Esophagus mucosa (tissue), 1 donor: ENCODE results near the gene HIVEP2. TPM values are rescaled to one million over a fixed set of nuclear protein-coding genes. Genes with fewer than 3 reads are reported as not detected.
A peak's percentile ranks its signal among the peaks of the same experiment; 100 is the strongest.

Source experiments
- ATAC-seq: fragments of 200-7000 bp; cut with Tn5 transposase; one replicate; pipeline ENCODE4 v1.9.1; 2020
- total RNA-seq: library from RNA; stranded (reverse); gene quantifications from one replicate; pipeline ENCODE4 v1.2.4, GENCODE V29; 2023
- donor health status: DM: yes; HTN: yes; CAD: no.

The HIVEP2 gene
- total RNA-seq, 1 donor from 2014 or later = 12.2 TPM

- no peak for ATAC-seq
Measured at GRCh38 chr6:142816031-142816430, 128.9 kb downstream of the HIVEP2 start.

DNA sequence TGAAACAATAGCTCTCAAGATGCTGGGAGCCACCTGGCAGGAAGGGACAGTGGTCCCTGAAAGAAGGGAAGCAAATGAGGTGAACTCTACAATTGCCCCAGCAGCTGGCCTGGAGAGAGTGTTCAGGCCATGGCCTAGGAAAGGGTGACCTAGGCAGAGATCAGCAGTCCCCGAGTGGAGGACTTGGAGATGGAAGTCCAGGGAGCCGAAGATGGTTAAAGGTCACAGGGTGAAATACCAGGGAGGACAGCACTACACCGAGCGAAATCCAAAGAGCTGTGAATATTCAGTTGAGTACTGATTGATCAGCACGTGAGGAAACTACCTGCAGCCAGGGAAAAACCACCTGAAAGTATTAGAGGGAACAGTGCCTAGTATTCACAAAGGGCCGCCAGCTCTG is 133.1 kb downstream of the HIVEP2 start:
- ATAC-seq = no peak

DNA sequence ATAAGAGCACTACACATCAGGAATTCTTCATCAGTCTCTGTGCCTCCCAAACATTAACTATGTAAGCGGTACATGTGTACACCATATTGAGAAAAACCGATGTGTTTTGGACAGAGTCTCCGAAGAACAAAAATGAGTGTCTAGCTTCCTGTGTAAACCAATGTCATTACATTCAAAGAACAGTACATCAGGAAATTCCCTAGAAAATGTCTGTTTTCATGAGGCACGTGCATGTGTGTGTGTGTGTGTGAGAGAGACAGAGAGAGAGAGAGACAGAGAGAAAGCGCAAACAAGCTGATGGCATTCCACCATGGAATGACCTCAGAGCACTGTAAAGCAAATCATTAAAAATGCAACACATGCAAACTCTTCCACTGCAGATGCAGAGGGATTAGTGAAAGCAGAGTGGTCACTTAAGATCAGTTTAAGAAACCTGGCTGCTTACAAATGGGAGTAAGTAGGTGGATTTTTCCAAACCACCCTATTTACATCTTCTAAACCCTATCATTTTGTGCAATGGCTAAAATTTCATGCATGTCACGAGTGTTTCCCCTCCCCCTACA is 133.9 kb downstream of the HIVEP2 start:
- ATAC-seq = no peak

- no peak for ATAC-seq
Measured at GRCh38 chr6:142809947-142810346, 135.0 kb downstream of the HIVEP2 start.

DNA sequence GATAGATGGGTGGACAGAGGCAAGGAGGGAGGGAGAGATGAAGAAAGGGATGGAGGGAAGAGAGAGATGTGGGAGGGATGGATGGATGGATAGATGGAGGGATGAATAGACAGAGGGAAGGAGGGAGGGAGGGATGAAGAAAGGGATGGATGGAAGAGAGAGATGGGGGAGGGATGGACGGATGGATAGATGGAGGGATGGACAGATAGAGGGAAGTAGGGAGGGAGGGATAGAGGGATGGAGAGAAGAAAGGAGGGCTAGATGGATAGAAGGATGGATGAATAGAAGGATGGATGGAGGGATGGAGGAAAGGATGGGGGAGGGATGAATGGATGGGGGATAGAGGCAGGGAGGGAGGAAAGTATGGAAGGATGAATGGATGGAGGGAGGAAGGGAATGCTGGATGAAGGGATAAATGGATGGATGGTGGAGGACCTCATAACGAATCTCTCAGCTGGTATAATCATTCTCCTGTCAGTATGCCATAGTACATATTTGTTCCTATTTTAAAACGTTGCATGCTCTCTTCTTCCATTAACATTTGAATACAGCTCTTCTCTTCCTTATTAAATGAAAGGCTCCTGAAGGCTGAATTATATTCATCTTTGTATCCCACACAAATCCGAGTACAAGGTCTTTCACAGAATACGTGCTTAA is 136.4 kb downstream of the HIVEP2 start:
- no peak for ATAC-seq

DNA sequence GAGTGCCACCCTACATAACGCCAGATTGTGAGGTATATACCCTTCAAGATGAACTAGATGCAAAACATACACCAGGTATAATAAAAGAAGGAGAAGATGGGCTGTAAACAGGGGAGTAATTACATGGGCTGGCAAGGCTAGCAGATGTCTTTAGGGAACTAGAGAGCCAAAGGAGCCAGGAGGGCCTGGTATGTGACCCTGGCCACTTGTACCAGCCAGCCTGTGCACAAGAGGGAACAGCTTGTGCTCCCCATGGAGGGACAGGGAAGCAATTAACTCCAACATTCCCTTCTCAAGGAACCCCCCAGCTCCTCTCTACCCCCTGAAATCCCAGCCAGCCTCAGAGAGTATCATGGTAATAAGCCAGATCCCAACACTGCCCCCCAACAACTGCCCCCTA is 139.9 kb downstream of the HIVEP2 start:
- ATAC-seq = no peak

DNA sequence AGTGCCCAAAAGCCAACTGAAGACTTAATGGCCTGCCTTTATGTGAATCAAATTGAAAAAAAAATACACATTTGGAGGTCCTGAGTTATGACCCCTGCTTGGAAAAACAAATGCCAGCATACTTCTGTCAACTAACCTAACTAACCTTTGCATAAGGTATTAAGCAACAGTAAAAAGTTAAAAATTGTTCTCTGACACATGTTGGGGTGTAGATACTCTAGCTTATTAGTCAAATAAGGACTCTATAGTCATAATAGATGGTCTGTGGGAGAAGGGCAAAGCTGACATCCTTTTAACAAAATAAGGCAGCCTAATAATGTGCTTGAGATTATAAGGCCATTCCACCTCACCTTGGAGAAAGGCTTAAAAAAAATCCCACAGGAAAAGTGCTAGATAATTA is 140.5 kb downstream of the HIVEP2 start:
- ATAC-seq = no peak

- ATAC-seq = no peak
Measured at GRCh38 chr6:142803495-142804058, 141.4 kb downstream of the HIVEP2 start.

- ATAC-seq = no peak
Measured at GRCh38 chr6:142803032-142803431, 141.9 kb downstream of the HIVEP2 start.

DNA sequence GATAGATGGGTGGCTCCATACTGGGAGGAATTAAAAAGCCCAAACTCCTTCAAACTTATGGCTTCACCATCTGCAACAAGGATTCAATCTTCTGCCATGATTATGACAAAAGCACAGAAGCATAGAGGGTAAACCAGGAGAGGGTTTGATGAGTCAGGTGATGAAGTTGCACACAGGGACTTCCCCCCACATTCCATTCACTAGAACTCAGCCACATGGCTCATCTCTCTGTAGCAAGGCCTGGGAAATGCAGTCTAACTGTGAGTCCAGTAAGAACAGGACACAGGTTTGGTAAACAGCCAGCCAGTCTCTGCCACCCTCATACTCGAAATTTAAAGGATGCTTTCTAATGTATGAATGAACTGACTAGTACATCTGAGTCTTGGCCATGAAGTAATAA is 142.9 kb downstream of the HIVEP2 start:
- ATAC-seq = peak; percentile 89

DNA sequence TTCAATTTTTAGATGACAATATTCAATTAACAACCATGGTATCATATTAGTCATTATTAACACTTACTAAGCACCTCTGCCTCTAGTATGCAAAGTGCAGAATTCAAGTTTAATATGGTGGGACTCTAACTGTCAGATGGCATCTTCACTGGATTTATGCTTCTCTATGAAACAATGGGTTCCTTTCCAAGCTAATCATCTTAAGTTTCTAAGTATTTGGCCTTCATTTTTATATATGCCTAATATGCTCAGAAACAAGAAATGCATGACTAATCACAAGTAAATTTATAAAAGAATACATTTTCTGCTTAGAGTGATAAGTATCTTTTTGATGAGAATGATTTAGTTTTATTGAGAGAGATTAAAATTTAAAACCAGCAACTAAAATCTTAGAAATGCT is 144.7 kb downstream of the HIVEP2 start:
- no peak for ATAC-seq

DNA sequence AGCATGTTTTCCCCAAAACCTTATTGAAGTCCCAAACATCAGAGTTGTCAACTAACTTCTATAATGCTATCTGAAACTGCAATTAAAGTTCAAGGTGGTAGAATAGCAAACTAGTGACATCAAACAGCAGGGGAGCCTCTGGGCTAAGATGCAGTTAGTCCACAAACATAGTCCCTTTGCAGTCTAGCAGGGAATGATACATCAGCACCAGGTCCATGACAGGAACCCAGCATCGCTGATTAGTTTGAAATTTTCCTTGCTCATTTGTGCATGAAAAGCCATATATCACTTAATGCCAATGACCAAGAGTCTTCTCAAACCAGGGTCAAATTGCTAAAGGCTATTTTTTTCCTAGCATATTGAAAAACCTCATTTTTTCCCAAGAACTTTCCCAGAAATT is 145.3 kb downstream of the HIVEP2 start:
- ATAC-seq = no peak

- ATAC-seq = no peak
Measured at GRCh38 chr6:142797159-142797558, 147.8 kb downstream of the HIVEP2 start.

- no peak for ATAC-seq
Measured at GRCh38 chr6:142796571-142796970, 148.4 kb downstream of the HIVEP2 start.

DNA sequence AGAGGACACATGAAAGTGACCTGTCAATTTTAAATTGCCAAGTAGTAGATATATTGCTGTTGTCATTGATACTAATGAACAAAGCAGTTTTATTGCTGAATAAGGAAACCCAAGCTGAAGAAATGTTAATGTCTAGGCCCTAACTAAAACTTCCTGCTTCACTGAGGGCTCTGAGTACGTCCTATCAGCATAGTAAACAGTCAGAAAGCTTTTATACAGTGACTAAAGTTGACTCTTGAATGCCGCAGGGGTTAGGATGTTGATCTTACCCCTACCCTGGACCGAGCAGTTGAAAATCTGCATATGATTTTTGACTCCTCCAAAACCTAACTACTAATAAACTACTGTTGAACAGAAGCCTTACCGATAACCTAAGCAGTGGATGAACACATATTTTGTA is 149.0 kb downstream of the HIVEP2 start:
- ATAC-seq = no peak

DNA sequence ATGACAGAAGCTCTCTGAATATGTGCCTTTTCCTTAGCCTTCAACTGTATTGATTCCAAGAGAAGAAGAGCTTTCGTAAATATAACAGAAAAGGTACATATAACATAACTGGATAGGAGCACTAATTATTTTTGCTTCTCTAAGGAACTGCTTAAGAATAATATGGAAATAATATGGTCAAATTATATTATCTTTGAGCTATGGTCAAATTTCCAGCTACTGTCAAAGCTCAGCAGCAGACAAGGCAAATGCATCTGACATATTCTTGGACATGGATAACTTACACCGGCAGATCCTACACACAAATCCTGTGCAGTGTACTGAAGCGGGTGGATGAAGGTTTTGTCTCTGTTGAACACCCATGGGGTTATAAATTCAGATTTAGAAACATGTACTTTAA is 150.6 kb downstream of the HIVEP2 start:
- ATAC-seq = no peak

DNA sequence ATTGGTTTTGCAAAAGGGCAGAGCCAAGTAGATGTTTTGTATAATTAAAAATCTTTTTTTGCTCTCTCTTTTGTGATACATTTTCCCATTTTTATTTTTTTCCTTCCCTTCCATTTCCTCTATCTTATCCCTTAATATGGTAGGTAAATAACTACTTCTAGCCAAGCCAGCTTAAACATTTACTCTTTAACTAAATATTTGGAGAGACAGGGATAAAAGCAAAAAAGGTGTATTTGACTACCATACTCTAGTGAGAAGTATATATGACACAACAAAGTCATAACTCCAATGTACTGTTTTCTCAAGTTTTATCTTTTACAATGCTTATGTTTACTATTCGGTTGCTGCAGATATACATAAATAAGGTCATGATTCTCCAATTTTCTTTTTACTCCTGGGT is 154.7 kb downstream of the HIVEP2 start:
- no peak for ATAC-seq

- no peak for ATAC-seq
Measured at GRCh38 chr6:142787422-142787821, 157.6 kb downstream of the HIVEP2 start.

DNA sequence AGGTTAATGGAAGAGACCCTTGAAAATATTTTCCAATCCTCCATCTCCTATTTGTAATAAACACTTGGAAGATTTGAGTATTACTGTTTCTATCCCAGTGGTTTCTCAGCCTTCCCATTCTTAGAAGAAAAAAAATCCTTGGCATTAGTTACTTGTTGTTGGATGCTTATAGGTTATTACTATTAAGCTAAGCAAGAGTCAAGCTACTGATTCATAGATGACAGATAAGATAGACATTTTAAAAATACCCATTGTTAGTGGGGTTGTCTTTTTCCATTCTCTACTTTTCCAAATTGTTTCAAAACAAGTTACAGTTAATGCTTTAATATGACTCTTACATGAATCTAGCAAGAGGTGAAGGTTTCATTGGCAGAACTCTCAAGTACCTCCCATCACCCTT is 158.5 kb downstream of the HIVEP2 start:
- ATAC-seq = no peak

- peak; percentile 41 for ATAC-seq
Measured at GRCh38 chr6:142784344-142784743, 160.6 kb downstream of the HIVEP2 start.

- no peak for ATAC-seq
Measured at GRCh38 chr6:142783499-142783898, 161.5 kb downstream of the HIVEP2 start.

- no peak for ATAC-seq
Measured at GRCh38 chr6:142781129-142781528, 163.8 kb downstream of the HIVEP2 start.

- no peak for ATAC-seq
Measured at GRCh38 chr6:142773859-142774648, 170.9 kb downstream of the HIVEP2 start.

GRCh38 chr6:142773324-142773723 is 171.7 kb downstream of the HIVEP2 start:
- ATAC-seq = no peak
